Endothelial cell of umbilical vein (primary cell): ENCODE measurements around the gene LARGE1. TPM values are rescaled to one million over a fixed set of nuclear protein-coding genes. Genes with fewer than 3 reads are reported as not detected.
"Not testable (repeated sequence)": the region's sequence is repeated elsewhere in the genome, so short reads cannot be mapped to it uniquely, and the experiment has no call there.

Experiments used
- BruUV-seq: library from RNA; stranded (reverse); fragments of 400-500 nt; replicated peaks from 2 replicates; lab custom pipeline; 2021; lab: Mats Ljungman, UMichigan
- CTCF ChIA-PET: fragments of 300-600, 350-600 bp; sonication (Branson Sonifier 250); formaldehyde crosslinking; loops from one replicate; lab custom pipeline; 2021; ENCODE audit warnings: antibody characterized with exemption, inconsistent platforms; lab: Charles Lee
- POLR2A ChIA-PET: fragments of 300-600, 350-600 bp; sonication (Branson Sonifier 250); formaldehyde crosslinking; loops from one replicate; lab custom pipeline; 2021; ENCODE audit warnings: antibody characterized with exemption, inconsistent platforms; lab: Charles Lee
- DNase-seq: peaks from one replicate; pipeline ENCODE4 v3.0.0-alpha.2; 2011; ENCODE audit warnings: low read depth, low spot score
- FAIRE-seq: peaks from 2 replicates; lab custom pipeline; 2011; peaks lifted over from hg19 to GRCh38; lab: Jason Lieb, UNC
- H2AFZ ChIP-seq: 2 replicates; pipeline ENCODE4 v1.6.0; 2012; ENCODE audit warnings: low read depth, low read length, control low read depth, inconsistent platforms
- H3K27ac ChIP-seq: 2 replicates; pipeline ENCODE4 v1.5.1; 2011; ENCODE audit warnings: low read depth, mild to moderate bottlenecking, control low read depth, low read length, moderate library complexity; ENCODE audit not compliant: insufficient read depth
- H3K27me3 ChIP-seq, 2 experiments: 2 replicates each; pipeline versions ENCODE4 v1.6.0 to v1.6.1; 2011; ENCODE audit warnings: low read length in 2 of 2, mixed read lengths in 1 of 2; ENCODE audit not compliant: control insufficient read depth in 2 of 2, insufficient read depth in 2 of 2
- H3K36me3 ChIP-seq, 2 experiments: 2 replicates in 1 of 2; 3 replicates in 1 of 2; pipeline ENCODE4 v1.5.1; 2011; ENCODE audit warnings: low read length in 2 of 2, mild to moderate bottlenecking in 1 of 2, moderate library complexity in 1 of 2; ENCODE audit not compliant: control insufficient read depth in 2 of 2, insufficient read depth in 2 of 2; ENCODE audit errors: extremely low read depth in 1 of 2
- H3K4me1 ChIP-seq: 3 replicates; pipeline ENCODE4 v1.5.1; 2011; ENCODE audit warnings: mild to moderate bottlenecking, low read length; ENCODE audit not compliant: control insufficient read depth, insufficient read depth; ENCODE audit errors: extremely low read depth
- H3K4me2 ChIP-seq: 2 replicates; pipeline ENCODE4 v1.6.1; 2011; ENCODE audit warnings: low read length, control low read depth, mixed read lengths; ENCODE audit not compliant: insufficient read depth
- H3K4me3 ChIP-seq, 3 experiments: fragments of 200-600 bp in 1 of 3; sonication (generic), shearing (Covaris generic) in 1 of 3; replicated peaks in 1 of 3; 2 replicates each; pipeline ENCODE4 v1.5.1; 2011 to 2016; ENCODE audit warnings: control low read depth in 3 of 3, low read length in 3 of 3, mild to moderate bottlenecking in 2 of 3, inconsistent platforms in 1 of 3, low read depth in 1 of 3, moderate library complexity in 1 of 3; ENCODE audit not compliant: insufficient read depth in 1 of 3
- H3K79me2 ChIP-seq: 2 replicates; pipeline ENCODE4 v1.6.0; 2012; ENCODE audit warnings: low read length, inconsistent platforms; ENCODE audit not compliant: control insufficient read depth, insufficient read depth
- H3K9ac ChIP-seq: replicated peaks from 2 replicates; pipeline ENCODE3; 2011; ENCODE audit warnings: low read length, control low read depth; ENCODE audit not compliant: insufficient read depth; ENCODE audit errors: extremely low read depth
- H3K9me1 ChIP-seq: replicated peaks from 3 replicates; pipeline ENCODE4 v1.6.0; 2011; ENCODE audit warnings: mild to moderate bottlenecking, low read length; ENCODE audit not compliant: control insufficient read depth, insufficient read depth; ENCODE audit errors: extremely low read depth
- H3K9me3 ChIP-seq: replicated peaks from 2 replicates; pipeline ENCODE4 v1.5.1; 2012; ENCODE audit warnings: low read length, inconsistent platforms; ENCODE audit not compliant: control insufficient read depth, insufficient read depth
- H4K20me1 ChIP-seq: replicated peaks from 2 replicates; pipeline ENCODE3; 2011; ENCODE audit warnings: mild to moderate bottlenecking, low read length; ENCODE audit not compliant: control insufficient read depth, insufficient read depth; ENCODE audit errors: extremely low read depth
- CTCF ChIP-seq, 2 donors: IDR thresholded peaks; 1 replicate in 1 of 2; 2 replicates in 1 of 2; pipeline ENCODE4 v1.5.1; 2011; ENCODE audit warnings: low read length in 2 of 2, mild to moderate bottlenecking in 2 of 2, moderate library complexity in 2 of 2, control low read depth in 1 of 2, inconsistent platforms in 1 of 2, low read depth in 1 of 2; ENCODE audit not compliant: insufficient read depth in 1 of 2; ENCODE audit errors: extremely low read depth in 1 of 2
- EZH2 ChIP-seq: IDR thresholded peaks from 2 replicates; pipeline ENCODE4 v1.6.1; 2012; ENCODE audit warnings: borderline replicate concordance, low read depth, mild to moderate bottlenecking, moderate library complexity, low read length, inconsistent platforms; ENCODE audit not compliant: severe bottlenecking
- FOS ChIP-seq: IDR thresholded peaks from 2 replicates; pipeline ENCODE4 v1.6.1; 2011; ENCODE audit warnings: mild to moderate bottlenecking, low read length, moderate library complexity, borderline replicate concordance; ENCODE audit not compliant: insufficient read depth
- GATA2 ChIP-seq: IDR thresholded peaks from 2 replicates; pipeline ENCODE4 v1.7.0; 2011; ENCODE audit warnings: low read depth, mild to moderate bottlenecking, moderate library complexity, mixed read lengths, low read length; ENCODE audit not compliant: insufficient read length, insufficient read depth
- JUN ChIP-seq: IDR thresholded peaks from 2 replicates; pipeline ENCODE4 v1.6.1; 2011; ENCODE audit warnings: borderline replicate concordance, low read depth; ENCODE audit not compliant: insufficient read length, insufficient read depth
- MYC ChIP-seq: IDR thresholded peaks from one replicate; pipeline ENCODE4 v1.6.1; 2011; ENCODE audit warnings: mild to moderate bottlenecking, low read depth, low read length
- POLR2A ChIP-seq: IDR thresholded peaks from 2 replicates; pipeline ENCODE4 v1.6.1; 2012; ENCODE audit warnings: low read depth, mild to moderate bottlenecking, control low read depth, low read length
- POLR2AphosphoS5 ChIP-seq: IDR thresholded peaks from 2 replicates; pipeline ENCODE4 v1.6.1; 2012; ENCODE audit warnings: low read depth, mild to moderate bottlenecking, control low read depth, low read length, moderate library complexity; ENCODE audit not compliant: insufficient read depth
- dilution Hi-C: fragments of 300-500 bp; cut with MboI; formaldehyde crosslinking; loops from one replicate; pipeline ENCODE4 v1.15.0; 2019; ENCODE audit warnings: low sequenced_read_pairs; ENCODE audit not compliant: extremely low pct_ligation_motif_present
- intact Hi-C: fragments of 100-400 bp; cut with micrococcal nuclease; formaldehyde crosslinking; loops from one replicate; pipeline ENCODE4 v1.10.0; 2022
- polyA plus RNA-seq, 4 experiments: library from polyadenylated mRNA; depleted of rRNA in 3 of 4; stranded (reverse) in 3 of 4; unstranded in 1 of 4; fragments of >200 nt; gene quantifications; 2 replicates each; pipeline versions ENCODE4 v1.2.1 to v1.2.3, GENCODE V29; 2011 to 2012; ENCODE audit warnings: missing spikeins in 1 of 4
- total RNA-seq: library from RNA; stranded (reverse); gene quantifications from 2 replicates; pipeline ENCODE4 v1.2.3, GENCODE V29; 2021
- TF ChIP-seq, protein P1 (sequence below): IDR thresholded peaks from 2 replicates; pipeline ENCODE4 v1.6.1; 2011; ENCODE audit not compliant: insufficient read depth, insufficient read length

Gene LARGE1
- total and polyA plus RNA-seq, 2 donors (not counting 3 experiments of a cell fraction or from before 2014, with no cell fraction given) = 0.95 to 4.4 TPM

DNA sequence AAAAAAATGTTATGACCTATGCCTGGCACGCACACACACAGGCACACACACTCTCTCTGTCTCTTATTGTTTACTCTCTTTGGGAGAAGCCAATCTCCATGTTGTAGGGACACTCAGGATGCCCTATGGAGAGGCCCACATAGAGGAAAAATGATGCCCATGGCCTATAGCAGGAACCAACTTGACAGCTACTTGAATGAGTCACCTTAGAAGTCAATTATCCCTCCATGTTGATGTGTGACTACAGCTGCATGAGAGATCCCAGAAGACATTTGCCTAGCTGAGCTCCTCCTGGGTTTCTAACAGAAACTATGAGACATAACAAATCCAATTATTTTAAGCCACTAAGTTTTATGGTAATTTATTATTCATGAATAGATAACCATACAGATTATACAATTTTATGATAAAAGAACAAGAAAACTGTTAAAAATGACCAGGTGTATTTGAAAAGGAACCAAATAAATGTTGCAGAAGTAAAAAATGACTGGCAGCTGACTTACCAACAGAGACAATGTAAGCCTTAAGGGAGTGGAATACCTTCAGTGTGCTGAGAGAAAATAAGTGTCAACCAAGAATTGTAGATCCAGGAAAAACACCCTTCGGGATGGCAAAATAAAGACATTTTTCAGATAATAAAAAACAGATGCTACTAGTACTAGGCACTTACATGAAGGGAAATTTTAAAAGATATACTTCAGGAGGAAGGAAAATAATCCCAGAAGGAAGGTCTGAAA is 458.4 kb downstream of the LARGE1 start:
- no peaks in the 10 kb centered on the region for H4K20me1 ChIP-seq
- no peak overlapping the region for H3K9ac ChIP-seq
- no peaks in the 10 kb centered on the region for H3K4me1 ChIP-seq
- dilution Hi-C loops (no loop called here), intact Hi-C loops (no loop called here)
- no peak overlapping the region for H2AFZ ChIP-seq
- H3K79me2 ChIP-seq = no peaks in the 10 kb centered on the region
- H3K36me3 ChIP-seq = no peaks in the 10 kb centered on the region
- BruUV-seq = no TSS peak
- H3K27me3 ChIP-seq = no peaks in the 10 kb centered on the region
- ChIA-PET POLR2A (no interaction called here), CTCF (no interaction called here)
- no peak overlapping the region for H3K27ac ChIP-seq
- DNase-seq (no peak), FAIRE-seq (no peak)
- no peaks in the 10 kb centered on the region for H3K9me1 ChIP-seq
- no peak overlapping the region for H3K4me2 ChIP-seq
- H3K9me3 ChIP-seq = peaks cover 7% of the 10 kb centered on the region
- TF ChIP-seq CTCF (IDR thresholded peaks at IDR 0.05; ENCODE audit: extremely low read depth in 1 of 2, insufficient read depth in 1 of 2, low read depth in 1 of 2, low read length in 2 of 2) = no peak
- no peak for TF ChIP-seq MYC
- no peak for TF ChIP-seq POLR2AphosphoS5
- no peak for TF ChIP-seq JUN
- no peak for TF ChIP-seq FOS
- TF ChIP-seq GATA2 = no peak
- TF ChIP-seq, protein P1, sequence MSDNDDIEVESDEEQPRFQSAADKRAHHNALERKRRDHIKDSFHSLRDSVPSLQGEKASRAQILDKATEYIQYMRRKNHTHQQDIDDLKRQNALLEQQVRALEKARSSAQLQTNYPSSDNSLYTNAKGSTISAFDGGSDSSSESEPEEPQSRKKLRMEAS = no peak
- TF ChIP-seq EZH2 = no peak
- no peak for TF ChIP-seq POLR2A
- no peak overlapping the region for H3K4me3 ChIP-seq

- H3K27ac ChIP-seq, H3K9me3 ChIP-seq, DNase-seq, H3K4me3 ChIP-seq, intact Hi-C loops, BruUV-seq, CTCF ChIA-PET, H3K27me3 ChIP-seq, H3K4me2 ChIP-seq, dilution Hi-C loops, FAIRE-seq, H3K79me2 ChIP-seq, H2AFZ ChIP-seq, H3K9me1 ChIP-seq, H3K36me3 ChIP-seq, H4K20me1 ChIP-seq, H3K4me1 ChIP-seq, H3K9ac ChIP-seq, POLR2A ChIA-PET: not testable (repeated sequence)
Observed at GRCh38 chr22:33461245-33461644, 459.0 kb downstream of the LARGE1 start.
